Breast epithelium (tissue), 3 donors: Measurements from ENCODE around the gene HECTD4.

Experiments
- CTCF ChIP-seq, 3 donors: fragments of 450-650 bp; IDR thresholded peaks; one replicate each; pipeline ENCODE4 v1.5.1; 2016 to 2017; ENCODE audit warnings: antibody characterized with exemption in 3 of 3, mild to moderate bottlenecking in 3 of 3, moderate library complexity in 3 of 3
- POLR2AphosphoS5 ChIP-seq, 3 donors: sonication (generic); formaldehyde crosslinking; IDR thresholded peaks; one replicate each; pipeline ENCODE4 v1.6.1; 2017; ENCODE audit warnings: antibody characterized with exemption in 3 of 3

DNA sequence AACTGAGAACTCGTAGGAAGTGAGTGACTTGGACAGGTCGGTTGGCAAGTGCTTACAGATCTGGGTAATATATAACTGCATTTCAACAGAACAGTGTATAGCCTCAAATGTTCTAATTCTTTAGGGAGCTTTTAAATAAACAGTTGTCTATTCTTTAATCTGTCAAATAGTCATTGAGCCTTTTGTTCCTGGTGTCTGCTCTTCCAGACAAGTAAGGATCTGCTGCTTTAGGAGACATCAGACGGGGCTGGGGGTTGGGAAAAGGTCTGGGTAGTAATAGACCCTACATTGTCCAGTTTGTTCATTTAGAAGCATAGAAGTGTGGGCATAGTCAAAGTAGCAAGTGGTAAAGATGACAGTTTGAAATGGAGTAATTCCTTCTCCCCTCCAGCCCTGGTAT lies 38.5 kb upstream of the HECTD4 start:
- TF ChIP-seq POLR2AphosphoS5 (IDR thresholded peaks at IDR 0.05) (no peak), CTCF (IDR thresholded peaks at IDR 0.05) (no peak)
